H1 (cell line): ENCODE measurements around the gene PTPRE. TPM values are rescaled to one million over a fixed set of nuclear protein-coding genes. Genes with fewer than 3 reads are reported as not detected.

Experiments
- FOSL1 ChIP-seq: IDR thresholded peaks from 2 replicates; pipeline ENCODE4 v1.6.1; 2011; ENCODE audit warnings: mild to moderate bottlenecking, low read depth, low read length, moderate library complexity; ENCODE audit not compliant: insufficient read depth
- MAFK ChIP-seq: IDR thresholded peaks from 2 replicates; pipeline ENCODE4 v1.6.1; 2012; ENCODE audit warnings: low read depth, mild to moderate bottlenecking, improper control_type of control experiment, low read length
- POLR2AphosphoS5 ChIP-seq: IDR thresholded peaks from 2 replicates; pipeline ENCODE4 v1.6.1; 2011; ENCODE audit warnings: low read depth, low read length
- polyA plus RNA-seq, 7 experiments: library from polyadenylated mRNA; depleted of rRNA in 3 of 7; stranded (reverse) in 5 of 7; unstranded in 2 of 7; fragments of >200 nt in 5 of 7; fragments of 200-250 nt in 2 of 7; gene quantifications; 1 replicate in 5 of 7; 2 replicates in 1 of 7; 4 replicates in 1 of 7; pipeline versions ENCODE4 v1.2.1 to v1.2.3, GENCODE V29; 2011 to 2013; ENCODE audit warnings: missing spikeins in 2 of 7, mixed read lengths in 2 of 7
- total RNA-seq: library from RNA; stranded (reverse); fragmentation: NEBNext Ultra II Directional; extraction: Animal tissue kit (Norgen Biotek cat#: 25700); gene quantifications from 2 replicates; pipeline ENCODE4 v1.2.1, GENCODE V29; 2021

Gene PTPRE
- total and polyA plus RNA-seq, 2 of the 8 experiments (the other 6 are each of a cell fraction or from before 2014, with no cell fraction given), result 0.33 to 0.54 TPM

GRCh38 chr10:127990846-127991542, 84.1 kb downstream of the PTPRE start (continued):
- TF ChIP-seq FOSL1 (no peak), MAFK (no peak), POLR2AphosphoS5 (no peak)
